ENCODE results near the gene HS6ST2.
"Not testable (repeated sequence)": the region's sequence is repeated elsewhere in the genome, so short reads cannot be mapped to it uniquely, and the experiment has no call there.

GRCh38 chrX:132945055-132945599 lies 13.3 kb downstream of the HS6ST2 start:
- not testable (repeated sequence) for TF ChIP-seq JUND (IDR thresholded peaks at IDR 0.05; ENCODE audit: low read depth, low read length); POLR2A (IDR thresholded peaks at IDR 0.05; ENCODE audit: low read depth, low read length); YY1 (IDR thresholded peaks at IDR 0.05; ENCODE audit: low read depth, low read length); KDM1A (IDR thresholded peaks at IDR 0.05; ENCODE audit: borderline replicate concordance); NRF1 (conservative IDR thresholded peaks at IDR 0.05; ENCODE audit: low read depth, low read length)

Data from GM12878 (cell line).